Measurements from ENCODE around the gene OR8H1.

OR8H1 gene

GRCh38 chr11:56292154-56292553 lies at the start of gene OR8H1:
TSS of gene OR8H1 (minus strand) at chr11:56292254. CDS start at chr11:56291062, 1,192 bp downstream.
- no peak for DNase-seq

GRCh38 chr11:56340289-56340688 lies 48.2 kb upstream of the OR8H1 start:
- no peak for DNase-seq

- no peak for DNase-seq
Measured at GRCh38 chr11:56333156-56333555, 41.1 kb upstream of the OR8H1 start.

GRCh38 chr11:56331861-56332491 lies 39.9 kb upstream of the OR8H1 start:
- DNase-seq, result no peak

GRCh38 chr11:56314844-56315243 lies 22.8 kb upstream of the OR8H1 start, which contains the start of gene OR8K3:
TSS of gene OR8K3 (plus strand) at chr11:56315144. CDS start at chr11:56318307, 3,163 bp downstream.
- DNase-seq, result no peak

GRCh38 chr11:56307836-56308235 lies 15.8 kb upstream of the OR8H1 start:
- no peak for DNase-seq

GRCh38 chr11:56296898-56297297 lies 4.8 kb upstream of the OR8H1 start:
- no peak for DNase-seq

GRCh38 chr11:56273854-56274253 lies 18.2 kb downstream of the OR8H1 start, which contains the start of gene OR5T1:
TSS of gene OR5T1 (plus strand) at chr11:56274154. CDS start at chr11:56275639, 1,485 bp downstream.
- no peak for DNase-seq

GRCh38 chr11:56271092-56271491 lies 21.0 kb downstream of the OR8H1 start:
- no peak for DNase-seq

- no peak for DNase-seq
Measured at GRCh38 chr11:56251954-56252353, 40.1 kb downstream of the OR8H1 start, which contains the start of gene OR5T3. TSS of gene OR5T3 (plus strand) at chr11:56252254. CDS start at chr11:56252254, 0 bp downstream.

Data from stimulated activated CD4-positive, alpha-beta T cell treated with anti-CD3 and anti-CD28 coated beads, Interleukin-4, amount 100 ng/mL, for 1 hour (primary cell).